Stomach (tissue), 9 donors: Measurements from ENCODE around the gene NTPCR. TPM values are rescaled to one million over a fixed set of nuclear protein-coding genes. Genes with fewer than 3 reads are reported as not detected.

ENCODE experiments used
- DNase-seq, 2 donors: peaks; one replicate each; pipeline versions ENCODE4 v3.0.0 to v3.0.0-alpha.2; 2013 to 2019
- H3K27ac ChIP-seq, 5 donors: fragments of 200-600 bp in 4 of 5; sonication (generic) in 4 of 5; one replicate each; pipeline ENCODE4 v1.5.1; 2013 to 2019; ENCODE audit warnings: mild to moderate bottlenecking in 1 of 5, moderate library complexity in 1 of 5
- H3K27me3 ChIP-seq, 3 donors: fragments of 200-600 bp; sonication (generic); one replicate each; pipeline ENCODE4 v1.5.1; 2017 to 2019; ENCODE audit warnings: mixed run types in 1 of 3
- H3K36me3 ChIP-seq, 4 donors: fragments of 200-600 bp; sonication (generic); 1 replicate in 3 of 4; 2 replicates in 1 of 4; pipeline ENCODE4 v1.5.1; 2016 to 2019
- H3K4me1 ChIP-seq, 4 donors: fragments of 200-600 bp; sonication (generic); one replicate each; pipeline ENCODE4 v1.5.1; 2016 to 2019
- H3K4me3 ChIP-seq, 4 donors: fragments of 200-600 bp; sonication (generic) in 3 of 4; one replicate each; pipeline ENCODE4 v1.5.1; 2016 to 2019; ENCODE audit warnings: mild to moderate bottlenecking in 1 of 4
- H3K9me3 ChIP-seq, 4 donors: fragments of 200-600 bp; sonication (generic); one replicate each; pipeline ENCODE4 v1.5.1; 2016 to 2019
- CTCF ChIP-seq, 7 experiments: fragments of 450-650 bp in 4 of 7; fragments of 200-600 bp in 3 of 7; sonication (generic) in 3 of 7; IDR thresholded peaks; one replicate each; pipeline ENCODE4 v1.5.1; 2016 to 2019; ENCODE audit warnings: antibody characterized with exemption in 7 of 7, control low read depth in 2 of 7, mild to moderate bottlenecking in 1 of 7
- EP300 ChIP-seq: sonication (generic); formaldehyde crosslinking; IDR thresholded peaks from one replicate; pipeline ENCODE4 v1.6.1; 2017; ENCODE audit warnings: antibody characterized with exemption
- POLR2A ChIP-seq, 4 donors: fragments of 450-650 bp; IDR thresholded peaks; one replicate each; pipeline ENCODE4 v1.6.1; 2016; ENCODE audit warnings: antibody characterized with exemption in 4 of 4, control low read depth in 2 of 4, mild to moderate bottlenecking in 1 of 4, moderate library complexity in 1 of 4
- POLR2AphosphoS5 ChIP-seq, 3 donors: sonication (generic); formaldehyde crosslinking; IDR thresholded peaks; one replicate each; pipeline ENCODE4 v1.6.1; 2016; ENCODE audit warnings: antibody characterized with exemption in 3 of 3
- WGBS, 5 donors: extraction: QIAGEN DNeasy Blood & Tissue Kit in 3 of 5; methylation state at CpG; one replicate each; pipeline versions ENCODE4 v1.1.5 to v1.1.7; 2013 to 2018; 5-methylcytosine and 5-hydroxymethylcytosine counted together
- intact Hi-C: fragments of 100-400 bp; cut with DNase I; formaldehyde crosslinking; loops from one replicate; pipeline ENCODE4 v1.15.1; 2023; ENCODE audit warnings: low total_unique reads
- polyA plus RNA-seq, 3 donors: library from polyadenylated mRNA; stranded (reverse); fragments of 200-250 nt; gene quantifications; one replicate each; pipeline ENCODE4 v1.2.3, GENCODE V29; 2013
- total RNA-seq, 5 donors: library from RNA; depleted of rRNA; stranded (reverse); fragments of >200 nt; gene quantifications; one replicate each; pipeline versions ENCODE4 v1.1.0 to v1.2.3, GENCODE V29; 2014 to 2016
- donor health status: healthy with polysubstance abuse.
- donor health status: Bipolar disorder and iron deficiency.
- donor health status: healthy.

NTPCR gene
- total and polyA plus RNA-seq, 8 donors = 14.9 to 56.3 (median 43.1) TPM

GRCh38 chr1:233032916-233033315, 82.5 kb downstream of the NTPCR start:
- H3K27ac ChIP-seq = no peak overlapping the region
- DNase-seq = no peak
- no peaks in the 10 kb centered on the region for H3K36me3 ChIP-seq
- H3K27me3 ChIP-seq = no peaks in the 10 kb centered on the region
- no peaks in the 10 kb centered on the region for H3K9me3 ChIP-seq
- H3K4me3 ChIP-seq = no peak overlapping the region
- peaks cover 0 to 6% (median 0%) of the 10 kb centered on the region in 4 donors for H3K4me1 ChIP-seq
- 58 to 76% (median 72%) methylated on average over 4 of the region's 4 CpGs for WGBS, 5 donors
- TF ChIP-seq CTCF (IDR thresholded peaks at IDR 0.05) (no peak), POLR2A (IDR thresholded peaks at IDR 0.05) (no peak)
- intact Hi-C loops = no loop called here

- DNase-seq = peak in 1 of 2 donors; percentile 32
- no peaks in the 10 kb centered on the region for H3K36me3 ChIP-seq
- TF ChIP-seq POLR2A (IDR thresholded peaks at IDR 0.05) (no peak), CTCF (IDR thresholded peaks at IDR 0.05) (no peak), POLR2AphosphoS5 (IDR thresholded peaks at IDR 0.05) (no peak), EP300 (no peak)
- H3K27me3 ChIP-seq = no peaks in the 10 kb centered on the region
- H3K4me1 ChIP-seq = peaks cover 0 to 6% (median 0%) of the 10 kb centered on the region in 4 donors
- H3K9me3 ChIP-seq = no peaks in the 10 kb centered on the region
- no peak overlapping the region for H3K27ac ChIP-seq
- no peak overlapping the region for H3K4me3 ChIP-seq
- intact Hi-C loops = no loop called here
- 81 to 86% (median 85%) methylated on average over 3 of the region's 3 CpGs for WGBS, 5 donors
These were observed 83.0 kb downstream of the NTPCR start for GRCh38 chr1:233033361-233033760.

Other genes starting within 250 kb of the NTPCR start
- 1 to 10 TPM in 3 of 5 donors, under 1 TPM in 1, not detected in 1; 0.45 to 1.6 (median 1.5) TPM for gene MAP10, start 145.2 kb upstream of the NTPCR start, total RNA-seq
- 1 to 10 TPM in 2 of 3 donors, under 1 TPM in 1; 0.56 to 1.4 (median 1.2) TPM for gene MAP10, start 145.2 kb upstream of the NTPCR start, polyA plus RNA-seq